HepG2 (cell line): ENCODE data around the gene BPHL. TPM values are rescaled to one million over a fixed set of nuclear protein-coding genes. Genes with fewer than 3 reads are reported as not detected.
A peak's percentile ranks its signal among the peaks of the same experiment; 100 is the strongest.

Source experiments
- ARHGAP35 ChIP-seq: sonication (generic); formaldehyde crosslinking; IDR thresholded peaks from 2 replicates; pipeline ENCODE4 v1.9.0; 2022; ENCODE audit warnings: mild to moderate bottlenecking, inconsistent platforms, moderate library complexity, missing genetic modification reagents, borderline replicate concordance
- ATF3 ChIP-seq: sonication (generic); formaldehyde crosslinking; IDR thresholded peaks from 2 replicates; pipeline ENCODE4 v1.4.0; 2020; ENCODE audit warnings: missing genetic modification reagents
- DMAP1 ChIP-seq: IDR thresholded peaks from 2 replicates; pipeline ENCODE4 v1.6.1; 2016
- GATA4 ChIP-seq: sonication (generic); IDR thresholded peaks from 2 replicates; pipeline ENCODE4 v1.6.1; 2016; ENCODE audit warnings: antibody characterized with exemption, low read depth, borderline replicate concordance
- GLMP ChIP-seq: sonication (generic); formaldehyde crosslinking; IDR thresholded peaks from 2 replicates; pipeline ENCODE4 v1.9.0; 2021; ENCODE audit warnings: missing genetic modification reagents, mild to moderate bottlenecking, borderline replicate concordance
- HNF4A ChIP-seq: sonication (generic); formaldehyde crosslinking; IDR thresholded peaks from 2 replicates; pipeline ENCODE4 v1.4.0; 2020; ENCODE audit warnings: missing genetic modification reagents
- JUNB ChIP-seq: sonication (generic); formaldehyde crosslinking; IDR thresholded peaks from 2 replicates; pipeline ENCODE4 v1.8.0; 2022; ENCODE audit warnings: missing genetic modification reagents, mild to moderate bottlenecking, borderline replicate concordance
- LBX2 ChIP-seq: sonication (generic); formaldehyde crosslinking; IDR thresholded peaks from 2 replicates; pipeline ENCODE4 v1.5.0; 2020; ENCODE audit warnings: missing genetic modification reagents, mild to moderate bottlenecking, borderline replicate concordance
- NFATC3 ChIP-seq: sonication (generic); formaldehyde crosslinking; IDR thresholded peaks from 2 replicates; pipeline ENCODE4 v1.5.1; 2020; ENCODE audit warnings: mild to moderate bottlenecking, missing genetic modification reagents
- PITX1 ChIP-seq: sonication (generic); formaldehyde crosslinking; IDR thresholded peaks from 2 replicates; pipeline ENCODE4 v1.5.1; 2020; ENCODE audit warnings: mild to moderate bottlenecking, missing genetic modification reagents
- SNAI1 ChIP-seq: sonication (generic); formaldehyde crosslinking; IDR thresholded peaks from 2 replicates; pipeline ENCODE4 v1.5.0; 2020; ENCODE audit warnings: mild to moderate bottlenecking, missing genetic modification reagents, borderline replicate concordance
- SNAPC2 ChIP-seq: sonication (generic); formaldehyde crosslinking; IDR thresholded peaks from 2 replicates; pipeline ENCODE4 v1.8.1; 2022; ENCODE audit warnings: mild to moderate bottlenecking, missing genetic modification reagents
- TBX2 ChIP-seq: sonication (generic); formaldehyde crosslinking; IDR thresholded peaks from 2 replicates; pipeline ENCODE4 v1.5.0; 2020; ENCODE audit warnings: missing genetic modification reagents, mild to moderate bottlenecking, borderline replicate concordance
- THAP8 ChIP-seq: sonication (generic); formaldehyde crosslinking; IDR thresholded peaks from 2 replicates; pipeline ENCODE4 v1.5.1; 2020; ENCODE audit warnings: missing genetic modification reagents, mild to moderate bottlenecking, borderline replicate concordance
- ZBTB26 ChIP-seq: IDR thresholded peaks from 2 replicates; pipeline ENCODE4 v1.6.1; 2016; ENCODE audit warnings: missing compliant biosample characterization, missing genetic modification reagents, borderline replicate concordance
- ZFP1 ChIP-seq: IDR thresholded peaks from 2 replicates; pipeline ENCODE4 v1.6.1; 2016
- ZFP36L2 ChIP-seq: sonication (generic); formaldehyde crosslinking; IDR thresholded peaks from 2 replicates; pipeline ENCODE4 v1.4.0; 2020; ENCODE audit warnings: missing genetic modification reagents
- ZFP82 ChIP-seq: sonication (generic); formaldehyde crosslinking; IDR thresholded peaks from 2 replicates; pipeline ENCODE4 v1.5.1; 2020; ENCODE audit warnings: mild to moderate bottlenecking, missing genetic modification reagents, borderline replicate concordance
- ZGPAT ChIP-seq: IDR thresholded peaks from 2 replicates; pipeline ENCODE4 v1.6.1; 2016; ENCODE audit warnings: mild to moderate bottlenecking
- ZNF160 ChIP-seq: sonication (generic); formaldehyde crosslinking; IDR thresholded peaks from 2 replicates; pipeline ENCODE4 v1.8.0; 2022; ENCODE audit warnings: mild to moderate bottlenecking, inconsistent platforms, missing genetic modification reagents
- ZNF256 ChIP-seq: sonication (generic); formaldehyde crosslinking; conservative IDR thresholded peaks from 2 replicates; pipeline ENCODE4 v1.4.0; 2020; ENCODE audit warnings: missing genetic modification reagents
- ZNF282 ChIP-seq: fragments of 450-650 bp; IDR thresholded peaks from 2 replicates; pipeline ENCODE4 v1.6.1; 2018; ENCODE audit not compliant: partially characterized antibody
- ZNF343 ChIP-seq: sonication (generic); formaldehyde crosslinking; IDR thresholded peaks from 2 replicates; pipeline ENCODE4 v1.4.0; 2020; ENCODE audit warnings: mild to moderate bottlenecking, missing genetic modification reagents
- ZNF589 ChIP-seq: sonication (generic); formaldehyde crosslinking; conservative IDR thresholded peaks from 2 replicates; pipeline ENCODE4 v1.8.0; 2022; ENCODE audit warnings: mild to moderate bottlenecking, moderate library complexity, missing genetic modification reagents
- ZSCAN21 ChIP-seq: sonication (generic); formaldehyde crosslinking; IDR thresholded peaks from 2 replicates; pipeline ENCODE4 v1.8.0; 2022; ENCODE audit warnings: mild to moderate bottlenecking, missing genetic modification reagents, moderate library complexity, borderline replicate concordance
- polyA plus RNA-seq, 8 experiments: library from polyadenylated mRNA; depleted of rRNA in 3 of 8; stranded (reverse) in 7 of 8; unstranded in 1 of 8; fragments of >200 nt; fragmentation: Illumina TruSeq in 4 of 8; extraction: Trizol in 4 of 8; gene quantifications; 2 replicates each; pipeline versions ENCODE4 v1.2.1 to v1.2.3, GENCODE V29; 2011 to 2016; ENCODE audit warnings: low read depth in 4 of 8, missing spikeins in 1 of 8, mixed read lengths in 1 of 8; ENCODE audit not compliant: insufficient read depth in 1 of 8
- total RNA-seq, 5 experiments: library from RNA; depleted of rRNA; stranded (reverse); fragments of >200 nt; fragmentation: Illumina TruSeq; extraction: Trizol; gene quantifications; 2 replicates each; pipeline ENCODE4 v1.2.3, GENCODE V29; 2016; ENCODE audit warnings: low read depth in 1 of 5

Gene BPHL
- total and polyA plus RNA-seq, 2 of the 13 experiments (the other 11 are each of a cell fraction or from before 2014, with no cell fraction given) = 37.8 to 39.5 TPM

- no peak for TF ChIP-seq GLMP (CRISPR knock-in tag)
- no peak for TF ChIP-seq JUNB (CRISPR knock-in tag)
- no peak for TF ChIP-seq ZFP1 (CRISPR knock-in tag)
- no peak for TF ChIP-seq THAP8 (CRISPR knock-in tag)
- peak; percentile 95 for TF ChIP-seq ARHGAP35 (CRISPR knock-in tag)
- TF ChIP-seq SNAI1 (CRISPR knock-in tag) = no peak
- TF ChIP-seq ZNF589 (CRISPR knock-in tag) = 0 out of 2 replicates have a peak, but pooled peaks have one; percentile 61
- TF ChIP-seq HNF4A (CRISPR knock-in tag) = no peak
- TF ChIP-seq DMAP1 = peak; percentile 76; the same call in 1 of the 2 replicates
- no peak; the same call in 1 of the 2 replicates for TF ChIP-seq ZNF160 (CRISPR knock-in tag)
- no peak for TF ChIP-seq ZNF282
- peak; percentile 72; the same call in 1 of the 2 replicates for TF ChIP-seq LBX2 (CRISPR knock-in tag)
- no peak for TF ChIP-seq NFATC3
- TF ChIP-seq ATF3 (CRISPR knock-in tag) = peak; percentile 74
- no peak for TF ChIP-seq ZNF256 (CRISPR knock-in tag)
- peak; percentile 65; the same call in 1 of the 2 replicates for TF ChIP-seq ZGPAT
- no peak for TF ChIP-seq GATA4
- TF ChIP-seq ZFP36L2 (CRISPR knock-in tag) = no peak
- peak; percentile 75 for TF ChIP-seq TBX2
- 0 out of 2 replicates have a peak, but pooled peaks have one; percentile 74 for TF ChIP-seq ZNF343 (CRISPR knock-in tag)
- peak; percentile 49; the same call in 1 of the 2 replicates for TF ChIP-seq ZBTB26 (CRISPR knock-in tag)
- TF ChIP-seq ZSCAN21 = peak; percentile 97
- TF ChIP-seq PITX1 (CRISPR knock-in tag) = no peak
- TF ChIP-seq ZFP82 (CRISPR knock-in tag) = peak; percentile 97; the same call in 1 of the 2 replicates
- TF ChIP-seq SNAPC2 (CRISPR knock-in tag) = no peak
Measured at GRCh38 chr6:3157131-3157933, 38.8 kb downstream of the BPHL start, which contains the start of gene TUBB2A (continued).
